ENCODE results near the gene RFPL2.
A peak's percentile ranks its signal among the peaks of the same experiment; 100 is the strongest.
"Not testable (repeated sequence)": the region's sequence is repeated elsewhere in the genome, so short reads cannot be mapped to it uniquely, and the experiment has no call there.

Gene RFPL2

GRCh38 chr22:32205974-32206773, 1.3 kb upstream of the RFPL2 start:
- no peak for DNase-seq

GRCh38 chr22:32204040-32204855, 625 bp downstream of the RFPL2 start:
- DNase-seq = no peak

GRCh38 chr22:32203181-32204039, 1.5 kb downstream of the RFPL2 start:
- no peak for DNase-seq

GRCh38 chr22:32202539-32203180, 2.2 kb downstream of the RFPL2 start:
- DNase-seq = peak in 1 of 2 donors; percentile 18

- no peak for DNase-seq
Measured at GRCh38 chr22:32202161-32202538, 2.7 kb downstream of the RFPL2 start.

- no peak for DNase-seq
Measured at GRCh38 chr22:32200752-32201151, 4.1 kb downstream of the RFPL2 start.

- no peak for DNase-seq
Measured at GRCh38 chr22:32199961-32200360, 4.9 kb downstream of the RFPL2 start.

- DNase-seq = no peak
Measured at GRCh38 chr22:32199341-32199740, 5.5 kb downstream of the RFPL2 start.

GRCh38 chr22:32197553-32198226, 7.2 kb downstream of the RFPL2 start:
- DNase-seq = not testable (repeated sequence)

GRCh38 chr22:32195900-32196299, 9.0 kb downstream of the RFPL2 start:
- not testable (repeated sequence) for DNase-seq

GRCh38 chr22:32193346-32193745, 11.5 kb downstream of the RFPL2 start:
- not testable (repeated sequence) for DNase-seq

- not testable (repeated sequence) for DNase-seq
Measured at GRCh38 chr22:32191021-32191420, 13.9 kb downstream of the RFPL2 start.

GRCh38 chr22:32185821-32186220, 19.1 kb downstream of the RFPL2 start:
- DNase-seq = no peak

GRCh38 chr22:32183625-32184024, 21.2 kb downstream of the RFPL2 start:
- no peak for DNase-seq

- DNase-seq = no peak
Measured at GRCh38 chr22:32181043-32181442, 23.8 kb downstream of the RFPL2 start.

- DNase-seq = no peak
Measured at GRCh38 chr22:32177221-32177765, 27.6 kb downstream of the RFPL2 start.

- no peak for DNase-seq
Measured at GRCh38 chr22:32175683-32176644, 28.9 kb downstream of the RFPL2 start.

GRCh38 chr22:32175115-32175514, 29.8 kb downstream of the RFPL2 start:
- no peak for DNase-seq

GRCh38 chr22:32165681-32166080, 39.2 kb downstream of the RFPL2 start:
- DNase-seq = no peak

All from hippocampal formation (tissue), 2 donors.